GM21576 (cell line): Measurements from ENCODE around the gene FYB1.
A peak's percentile ranks its signal among the peaks of the same experiment; 100 is the strongest.
"Not testable (repeated sequence)": the region's sequence is repeated elsewhere in the genome, so short reads cannot be mapped to it uniquely, and the experiment has no call there.

Experiments
- ATAC-seq: cut with Tn5 transposase; IDR thresholded peaks from one replicate; pipeline ENCODE4 v1.9.1; 2021; ENCODE audit warnings: mild to moderate bottlenecking, moderate library complexity; ENCODE audit not compliant: unreplicated experiment

The FYB1 gene

DNA sequence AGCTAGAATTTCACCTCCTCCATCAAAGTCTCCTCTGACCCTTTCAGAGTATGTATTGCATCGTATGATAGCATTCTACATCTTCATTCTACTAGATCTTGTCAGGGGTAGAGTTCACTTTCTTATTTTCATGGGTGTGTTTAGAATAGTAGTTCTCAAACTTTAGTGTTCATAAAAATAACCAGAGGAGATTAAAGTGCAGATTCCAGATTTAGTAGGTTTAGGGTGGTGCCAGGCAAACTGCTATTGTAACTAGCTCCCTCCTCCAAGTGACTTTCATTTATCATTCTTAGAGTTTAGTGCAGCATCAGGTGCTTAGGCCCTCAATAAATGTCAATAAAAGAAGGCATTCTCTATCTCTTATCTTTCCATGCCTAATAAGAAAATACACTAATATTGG, 7.2 kb upstream of the FYB1 start:
- no peak for ATAC-seq

DNA sequence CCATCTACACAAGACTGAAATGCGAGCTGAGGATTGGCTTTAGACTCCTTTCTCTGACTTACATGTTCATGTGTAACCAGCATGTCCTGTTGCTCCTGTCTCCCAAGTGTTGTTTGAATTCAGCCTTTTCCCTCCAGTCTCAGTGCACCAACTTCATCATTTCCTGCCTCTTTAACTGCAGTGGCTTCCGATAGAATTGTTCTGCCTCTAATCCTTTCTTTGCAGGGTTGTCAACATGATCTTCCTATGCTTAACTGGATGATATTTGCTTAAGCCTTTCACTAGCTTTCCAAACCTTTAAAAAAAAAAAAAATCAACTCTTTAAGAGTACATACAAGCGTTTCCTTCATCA, 6.7 kb upstream of the FYB1 start:
- no peak for ATAC-seq

DNA sequence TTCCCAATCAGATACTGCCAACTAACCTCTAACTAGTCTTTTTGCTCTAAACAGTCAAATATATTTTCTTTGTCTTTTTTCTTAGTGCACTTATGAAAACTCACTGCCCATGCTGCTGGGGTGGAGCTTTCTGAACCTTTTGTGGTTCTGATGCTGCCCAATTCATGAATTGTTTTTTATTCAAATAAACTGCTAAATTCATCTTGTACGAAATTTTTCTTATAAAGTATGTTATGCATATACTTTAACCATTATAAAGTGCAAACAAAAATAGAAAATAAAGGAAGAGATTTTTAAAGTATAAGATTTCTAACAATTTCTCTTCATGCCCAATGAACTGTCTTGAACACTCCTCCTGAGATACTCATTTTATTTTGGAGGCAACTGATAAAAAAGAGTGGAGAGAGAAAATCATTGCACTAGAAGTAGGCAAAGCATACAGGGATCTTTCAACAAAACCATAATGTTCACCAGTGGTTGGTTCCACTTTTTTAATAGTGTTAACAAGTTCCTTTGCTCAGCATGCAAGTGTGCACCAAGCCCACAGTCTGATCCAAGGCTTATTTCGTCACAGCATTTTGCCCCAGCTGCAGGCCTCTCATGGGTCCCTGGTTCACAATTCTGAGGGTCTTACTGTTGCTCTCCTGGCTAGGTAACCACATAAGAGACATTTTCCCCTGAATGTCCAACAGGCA, 6.2 kb upstream of the FYB1 start:
- no peak for ATAC-seq

DNA sequence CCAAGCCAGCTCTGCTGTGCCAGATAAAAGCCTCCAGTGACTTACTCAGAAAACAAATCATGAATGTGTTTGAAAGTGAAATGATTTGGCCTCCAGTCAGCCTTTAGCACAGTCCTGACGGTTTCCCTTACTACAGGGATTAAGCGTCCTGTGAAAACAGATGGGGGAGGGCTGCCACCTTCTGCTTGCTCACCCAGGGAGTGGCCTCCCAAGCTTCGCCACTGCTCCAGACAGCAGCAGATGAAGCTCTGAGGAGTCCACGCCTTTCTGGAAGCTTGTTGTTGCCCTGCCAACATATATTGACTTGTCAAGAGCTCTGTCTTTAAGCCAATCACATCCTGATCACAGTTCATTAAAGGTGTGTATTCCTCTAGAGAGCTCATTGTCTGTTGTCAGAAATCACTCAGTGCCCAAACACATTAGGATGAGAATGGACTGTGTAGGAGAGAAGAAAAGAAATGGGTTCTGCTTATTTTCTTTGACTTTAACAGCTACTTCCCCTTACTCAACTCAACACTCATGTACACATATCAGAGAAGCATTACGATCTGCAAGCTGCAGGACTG, 4.9 kb upstream of the FYB1 start:
- no peak for ATAC-seq

DNA sequence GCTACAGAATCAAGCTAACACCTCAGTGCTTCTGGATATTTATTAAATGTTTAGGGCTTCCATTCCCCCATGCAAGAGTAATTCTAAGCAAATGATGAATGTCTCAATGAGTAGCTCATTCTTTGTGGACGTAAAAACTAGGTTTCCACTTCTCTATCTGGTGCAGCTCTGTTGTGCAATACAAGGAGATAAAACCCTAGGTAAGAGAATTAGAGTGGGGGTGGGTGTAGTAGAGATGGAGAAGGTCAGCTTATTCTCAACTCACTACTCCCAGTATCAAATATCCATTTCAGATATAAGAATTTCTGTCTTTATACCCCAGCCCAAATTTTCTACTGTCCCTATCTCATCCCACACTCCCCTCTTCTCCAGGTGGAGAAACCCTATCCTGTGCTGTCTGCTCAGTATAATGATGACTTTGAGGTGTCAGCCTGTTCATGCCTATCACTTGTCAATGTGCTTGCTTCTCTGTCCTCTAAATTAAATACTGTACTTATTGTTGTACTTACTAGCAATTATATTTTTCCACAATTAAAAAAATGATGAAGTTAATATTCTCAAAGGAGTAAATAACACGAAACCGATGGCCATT, 4.3 kb upstream of the FYB1 start:
- no peak for ATAC-seq

DNA sequence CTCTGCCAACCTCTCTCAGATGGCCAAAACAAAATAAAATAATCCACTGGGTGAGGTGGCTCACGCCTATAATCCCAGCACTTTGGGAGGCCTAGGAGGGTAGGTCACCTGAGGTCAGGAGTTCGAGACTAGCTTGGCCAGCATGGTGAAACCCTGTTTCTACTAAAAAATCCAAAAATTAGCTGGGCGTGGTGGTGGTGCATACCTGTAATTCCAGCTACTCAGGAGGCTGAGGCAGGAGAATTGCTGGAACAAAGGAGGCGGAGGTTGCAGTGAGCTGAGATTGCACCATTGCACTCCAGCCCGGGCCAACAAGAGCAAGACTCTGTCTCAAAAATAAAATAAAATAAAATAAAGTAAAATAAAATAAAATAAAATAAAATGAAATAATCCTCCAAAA, 2.3 kb upstream of the FYB1 start:
- ATAC-seq: not testable (repeated sequence)

DNA sequence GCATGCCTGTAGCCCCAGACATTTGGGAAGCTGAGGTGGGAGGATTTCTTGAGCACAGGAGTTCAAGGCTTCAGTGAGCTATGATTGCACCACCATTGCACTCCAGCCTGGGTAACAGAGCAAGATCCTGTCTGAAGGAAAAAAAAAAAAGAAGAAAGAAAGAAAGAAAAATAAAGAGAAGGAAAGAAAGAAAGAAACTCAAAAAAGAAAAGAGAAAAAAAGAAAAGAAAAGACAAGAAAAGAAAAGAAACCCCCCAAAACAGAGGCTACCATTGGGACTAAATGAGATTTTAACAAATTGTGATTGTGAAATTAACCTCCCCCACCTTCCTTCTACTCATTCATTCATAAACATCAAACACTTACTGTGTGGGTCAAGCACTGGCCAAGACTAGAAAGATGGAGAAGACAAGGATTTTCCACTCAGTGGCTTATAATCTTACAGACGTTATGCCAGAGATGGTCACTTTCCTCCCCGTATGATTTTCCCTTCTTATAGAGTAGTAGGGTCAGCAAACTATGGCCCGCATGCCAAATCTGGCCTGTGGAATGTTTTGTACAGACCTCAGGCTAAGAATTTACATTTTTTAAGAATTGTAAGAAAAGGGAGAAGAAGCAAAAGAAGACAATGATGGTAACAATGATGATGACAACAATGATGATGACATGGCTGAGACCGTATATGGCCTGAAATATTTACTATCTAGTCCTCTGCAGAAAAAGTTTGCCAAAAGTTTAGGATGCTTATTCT, 1.1 kb upstream of the FYB1 start:
- no peak for ATAC-seq

DNA sequence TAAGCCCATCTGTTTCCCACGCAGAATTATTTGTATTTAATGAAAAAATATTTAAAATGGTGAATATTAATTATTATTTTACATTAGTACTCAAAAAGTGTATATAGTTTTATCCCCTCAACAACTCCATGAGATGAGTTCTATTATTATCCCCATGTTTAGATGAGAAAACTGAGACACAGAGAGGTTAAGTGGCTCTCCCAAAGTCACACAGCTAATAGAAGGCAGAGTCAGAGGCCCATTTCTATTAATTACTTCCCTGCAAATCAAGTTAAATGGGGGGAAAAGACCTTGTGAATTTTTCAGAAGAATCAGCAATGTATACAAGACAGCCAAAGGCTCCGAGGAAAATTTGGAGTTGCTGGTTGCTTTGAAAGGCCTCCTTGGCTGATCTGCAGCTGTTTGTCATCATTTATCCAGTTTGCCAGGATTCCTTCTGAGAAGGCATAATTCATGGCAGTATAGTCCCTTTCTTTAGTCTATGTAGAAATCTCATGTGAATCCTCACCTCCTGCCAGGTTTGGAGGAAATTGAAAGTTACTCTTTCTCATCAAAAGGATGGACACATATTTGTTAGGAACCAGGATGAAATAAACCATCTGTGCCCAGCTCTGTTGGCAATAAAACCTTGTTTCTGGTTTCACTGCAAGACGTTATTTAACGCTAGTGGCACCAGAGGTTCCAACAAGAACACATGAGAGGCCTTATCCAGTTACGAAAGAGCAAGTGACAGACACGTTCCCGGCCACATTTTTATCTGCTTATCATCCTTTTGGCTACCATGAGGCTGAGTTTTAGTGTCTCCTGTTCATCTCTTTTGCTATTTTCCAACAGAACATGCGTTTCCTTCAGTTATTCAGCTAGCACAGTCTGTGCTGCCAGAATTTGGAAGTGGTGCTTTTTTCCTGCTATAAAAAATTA, 621 bp downstream of the FYB1 start:
- ATAC-seq: no peak

DNA sequence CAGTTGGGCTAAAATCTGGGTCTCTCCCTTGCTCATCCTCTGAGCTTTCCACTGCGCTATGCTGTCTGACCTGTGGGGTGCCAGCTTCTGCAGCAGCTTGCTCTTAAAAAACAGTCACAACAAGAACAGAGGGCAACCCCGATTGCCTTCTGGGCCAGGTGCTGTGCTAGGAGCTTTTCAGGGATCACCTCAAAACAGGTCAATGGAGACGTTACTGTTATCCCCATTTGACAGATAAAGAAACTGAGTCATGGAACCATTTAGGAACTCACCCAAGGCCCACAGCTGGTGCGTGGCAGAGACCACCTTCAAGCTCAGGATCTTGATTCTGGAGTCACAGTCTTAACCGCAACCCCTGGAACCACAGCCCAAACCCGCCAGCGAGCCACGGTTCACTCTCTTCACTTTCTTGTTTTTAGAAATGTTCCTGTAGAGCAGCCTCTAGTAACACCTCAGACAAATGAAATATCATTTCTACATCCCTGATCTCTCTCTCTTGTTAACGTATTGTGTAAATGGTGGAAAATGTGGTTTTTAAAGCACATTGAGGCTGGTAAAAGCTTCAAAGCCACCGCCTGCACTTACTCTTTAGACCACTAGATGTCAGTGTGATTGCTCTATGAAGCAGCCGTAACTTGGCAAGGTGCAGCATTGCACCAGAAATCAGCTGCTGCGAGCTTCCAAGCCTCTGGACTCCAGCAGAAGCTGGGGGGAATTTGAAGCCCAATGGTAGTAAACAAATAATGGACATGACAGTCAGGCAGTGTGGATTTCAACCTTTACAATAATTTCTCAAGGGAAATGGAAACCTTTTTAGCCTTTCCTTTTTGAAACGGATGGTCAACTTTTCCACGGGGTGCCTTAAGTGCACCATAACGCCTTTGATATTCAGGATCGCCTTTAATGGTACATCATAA, 1.7 kb downstream of the FYB1 start:
- peak; percentile 84 for ATAC-seq

DNA sequence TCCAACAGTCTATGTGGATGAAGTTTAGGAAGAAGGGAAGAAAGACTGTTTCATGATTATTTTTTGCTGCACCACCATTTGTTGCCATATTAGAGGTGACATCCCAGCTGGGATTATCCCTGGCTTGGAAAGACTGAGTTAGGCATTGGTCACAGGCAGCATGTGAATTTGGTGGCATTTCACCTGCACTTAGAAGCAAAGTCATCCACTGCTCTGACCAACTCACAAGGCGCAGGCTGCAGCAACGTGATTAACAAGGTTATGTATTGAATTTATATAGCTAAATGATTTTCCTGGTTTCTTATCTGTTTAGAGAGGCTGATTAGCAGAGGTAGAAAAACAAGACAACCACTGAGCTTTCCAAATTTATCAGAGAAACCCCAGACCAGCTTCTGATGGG, 2.7 kb downstream of the FYB1 start:
- no peak for ATAC-seq

DNA sequence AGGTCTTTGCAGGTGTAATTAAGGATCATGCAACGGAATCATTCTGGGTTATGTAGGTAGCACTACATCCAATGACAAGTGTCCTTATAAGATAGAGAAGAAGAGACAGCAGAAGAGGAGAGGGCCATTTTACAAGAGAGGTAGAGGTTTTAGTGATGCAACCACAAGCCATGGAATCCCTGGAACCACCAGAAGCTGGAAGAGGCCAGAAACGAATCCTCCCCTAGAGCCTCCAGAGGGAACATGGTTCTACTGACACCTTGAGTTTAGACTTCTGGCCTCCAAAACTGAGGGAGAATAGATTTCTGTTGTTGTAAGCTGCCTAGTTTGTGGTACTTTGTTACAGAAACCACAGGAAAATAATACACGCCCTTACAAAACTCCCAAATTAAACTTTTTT, 3.5 kb downstream of the FYB1 start:
- ATAC-seq: no peak

DNA sequence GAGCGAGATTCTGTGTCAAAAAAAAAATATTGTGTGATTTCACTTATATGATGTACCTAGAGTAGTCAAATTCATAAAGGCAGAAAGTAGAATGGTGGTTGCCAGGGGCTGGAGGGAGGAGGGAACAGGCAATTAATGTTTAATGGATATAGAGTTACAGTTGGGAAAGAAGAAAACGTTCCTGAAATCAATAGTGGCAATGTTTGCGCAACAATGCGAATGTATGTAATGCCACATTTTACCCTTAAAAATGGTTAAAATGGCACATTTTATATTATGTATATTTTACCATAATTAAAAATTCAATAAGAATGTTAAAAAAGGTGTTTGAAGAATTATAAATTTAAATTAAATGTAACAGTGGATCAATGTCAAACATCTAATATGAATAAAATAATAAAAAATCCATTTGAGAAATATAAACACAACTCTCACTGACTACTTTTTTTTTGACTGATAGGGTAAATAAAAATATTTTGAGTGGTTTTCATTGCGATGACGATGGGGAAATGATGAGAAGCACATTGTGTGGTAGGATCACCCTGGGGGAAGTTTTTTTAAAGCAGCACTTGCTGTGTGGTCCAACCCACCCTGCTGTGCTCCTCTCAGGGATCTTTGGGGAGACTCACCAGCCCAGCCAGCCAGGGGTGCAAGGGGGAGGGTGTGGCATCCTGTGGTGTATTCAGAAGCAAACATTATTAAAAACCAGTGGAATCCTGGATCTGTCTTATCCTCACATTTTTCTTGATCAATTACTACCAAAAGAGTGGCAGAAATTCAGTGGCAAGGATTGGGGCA, 4.3 kb downstream of the FYB1 start:
- no peak for ATAC-seq

DNA sequence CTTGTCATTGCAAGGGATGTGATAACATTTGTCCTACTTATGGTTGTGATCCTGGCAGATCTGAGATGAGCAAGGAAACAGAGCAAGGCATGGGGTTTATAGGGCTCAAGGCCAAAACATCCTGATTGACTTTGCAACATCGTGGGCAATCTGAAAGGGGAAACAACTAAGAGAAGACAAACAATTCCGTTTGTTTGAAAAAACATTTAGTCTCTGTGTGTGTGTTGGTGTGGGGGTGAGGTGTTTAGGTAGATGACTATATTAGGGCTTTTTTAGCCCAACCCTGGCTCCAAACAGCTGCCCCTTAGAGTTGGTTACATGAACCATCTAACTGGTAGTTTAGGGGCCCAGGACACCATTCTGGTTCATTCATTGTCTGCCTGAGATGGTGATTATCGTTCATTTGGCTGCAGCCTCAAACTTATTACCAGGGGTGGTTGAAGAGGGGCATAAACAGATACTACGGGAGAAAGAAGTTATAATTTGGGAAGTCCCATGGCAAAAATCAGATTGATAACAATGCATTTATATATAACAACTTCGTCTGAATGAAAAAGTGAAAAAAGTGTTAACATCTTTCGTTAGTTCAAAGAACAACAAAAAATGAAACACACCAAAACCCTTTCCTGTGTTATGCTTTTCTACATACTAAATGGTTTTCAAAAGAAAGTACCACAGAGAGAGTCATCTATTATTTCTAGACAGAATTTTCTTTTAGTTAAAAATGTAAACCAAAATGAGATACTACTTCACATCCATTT, 5.7 kb downstream of the FYB1 start:
- ATAC-seq: no peak

DNA sequence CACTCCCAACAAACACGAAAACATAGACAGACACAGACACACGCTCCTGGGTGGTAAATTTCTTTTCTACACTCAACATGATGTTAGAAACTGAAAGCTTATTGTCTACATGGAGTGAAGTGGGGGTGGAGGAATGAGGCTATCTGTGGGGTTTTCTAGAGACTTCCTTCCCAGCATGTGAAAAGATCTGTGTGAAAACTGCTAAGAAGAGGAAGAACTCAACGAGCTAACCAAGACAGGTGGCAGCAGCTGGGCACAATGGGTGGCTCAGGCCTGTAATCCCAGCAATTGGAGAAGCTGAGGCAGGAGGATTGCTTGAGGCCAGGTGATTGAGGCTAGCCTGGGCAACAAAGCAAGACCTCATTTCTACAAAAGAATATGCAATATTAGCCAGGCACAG, 7.6 kb downstream of the FYB1 start:
- no peak for ATAC-seq

DNA sequence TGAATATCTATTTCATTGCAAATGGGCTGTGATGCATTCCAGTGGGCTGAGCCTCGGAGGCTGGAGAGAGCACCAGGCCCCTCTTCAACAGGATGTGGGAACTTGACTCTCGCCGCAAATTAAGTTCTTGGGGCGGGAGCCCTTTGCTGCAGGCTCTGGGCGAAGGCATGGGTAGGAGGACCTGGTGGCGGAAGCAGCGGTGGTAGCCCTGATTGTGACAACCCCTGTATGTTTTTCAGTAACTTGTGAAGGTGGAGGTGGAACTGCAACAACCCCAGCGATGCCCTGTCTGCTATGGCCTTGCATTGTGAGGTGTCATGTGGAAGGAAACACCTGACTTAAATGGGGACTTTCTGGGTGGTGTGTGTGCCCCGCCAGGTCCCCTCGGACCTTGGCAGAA, 9.4 kb downstream of the FYB1 start:
- no peak for ATAC-seq

DNA sequence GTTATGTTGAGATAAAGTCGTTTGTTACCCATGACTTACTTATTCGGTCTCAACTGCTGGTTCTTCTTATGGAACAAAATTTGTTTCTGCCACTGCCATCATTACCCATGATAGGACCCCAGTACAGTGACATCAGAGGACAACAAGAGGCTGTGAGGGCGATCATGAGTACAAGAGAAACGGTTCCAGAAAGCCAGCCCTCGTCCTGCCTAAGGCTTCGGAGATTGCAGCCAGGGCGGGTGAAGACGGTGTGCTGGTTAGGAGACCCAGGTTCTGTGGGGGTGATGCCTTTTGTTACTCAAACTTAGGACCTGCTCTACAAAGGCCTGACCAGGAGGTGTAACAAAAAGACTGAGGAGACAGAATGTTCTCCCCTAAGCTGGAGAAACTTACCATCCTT, 10.9 kb downstream of the FYB1 start:
- no peak for ATAC-seq

DNA sequence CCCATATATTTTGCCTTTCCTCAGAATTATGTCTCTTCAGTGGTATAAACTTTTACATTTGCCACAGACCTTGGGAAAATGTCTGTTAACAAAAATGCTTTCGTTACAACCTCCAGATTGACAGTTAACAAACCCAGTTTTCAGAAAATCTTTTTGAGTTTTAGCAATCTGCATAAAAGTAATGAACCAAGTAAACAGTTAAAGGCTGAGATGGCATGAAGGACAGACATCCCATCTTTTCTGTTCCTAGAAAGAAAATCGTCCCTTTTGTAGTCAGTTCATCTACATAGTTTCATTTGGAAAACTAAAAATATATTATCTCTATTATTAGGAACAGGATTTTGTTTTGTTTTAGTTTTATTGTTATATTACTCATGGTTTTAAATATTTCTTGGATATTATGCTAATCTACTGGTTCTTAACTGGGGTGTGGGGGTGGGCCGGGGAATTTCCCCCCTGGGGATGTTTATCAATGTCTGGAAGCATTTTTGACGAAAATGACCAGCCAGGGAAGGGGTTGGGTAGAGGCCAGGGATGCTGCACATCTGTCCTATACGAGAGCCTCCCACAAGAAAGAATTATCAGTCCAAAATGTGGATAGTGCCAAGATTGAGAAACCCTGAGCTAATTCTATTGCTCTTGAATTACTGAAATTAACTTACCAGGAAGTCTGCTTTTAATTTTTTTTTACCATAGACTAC, 11.9 kb downstream of the FYB1 start:
- ATAC-seq: no peak
